ENCODE data around the gene CACNA1S. TPM values are rescaled to one million over a fixed set of nuclear protein-coding genes. Genes with fewer than 3 reads are reported as not detected.

CACNA1S gene
- total RNA-seq (not detected), polyA plus RNA-seq (under 1 TPM in 1 of 3 donors, not detected in 2; 0.01 TPM)

DNA sequence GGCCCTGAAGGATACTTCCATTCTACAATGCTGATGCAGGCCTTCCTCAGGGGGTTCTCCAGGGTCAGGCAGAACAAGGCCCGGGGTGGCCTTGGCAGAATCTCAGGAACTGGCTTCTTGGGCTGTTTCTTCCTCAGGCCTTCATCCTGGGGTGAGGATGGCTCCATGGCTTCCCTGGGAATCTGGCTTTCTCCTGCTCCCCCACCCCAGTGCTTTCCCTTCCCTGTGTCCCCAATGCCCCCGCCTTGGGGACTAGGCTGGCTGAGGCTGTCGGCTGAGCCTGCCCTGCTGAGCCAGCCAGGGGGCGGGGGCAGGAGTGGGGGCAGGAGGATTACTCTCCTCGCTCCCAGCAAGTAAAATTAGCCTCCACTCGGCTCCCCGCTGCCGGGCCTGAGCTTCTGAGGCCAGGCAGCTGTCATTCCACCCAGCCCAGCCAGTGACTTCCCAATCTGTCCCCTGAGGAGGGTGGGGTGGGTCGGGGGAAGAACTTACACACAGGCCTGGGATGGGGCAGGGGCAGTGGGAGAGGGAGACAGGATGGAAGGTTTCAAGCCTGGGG is at the start of gene CACNA1S:
TSS of gene CACNA1S (minus strand) at position 254 of the 559 bp plus-strand sequence. CDS start at position 167, 87 bp downstream.
- DNase-seq, result no peak
- Histone ChIP-seq H3K4me3 (no peak within 1 kb of the TSS), H3K27me3 (peaks cover 5 to 6% (median 5%) of the 10 kb centered on the region in 3 donors), H3K36me3 (no peaks in the 10 kb centered on the region), H3K27ac (no peak within 1 kb of the TSS), H3K4me1 (peaks cover 0 to 14% (median 10%) of the 10 kb centered on the region in 4 donors), H3K9me3 (no peaks in the 10 kb centered on the region)
- TF ChIP-seq POLR2AphosphoS5 (IDR thresholded peaks at IDR 0.05) (no peak), POLR2A (IDR thresholded peaks at IDR 0.05) (no peak), CTCF (IDR thresholded peaks at IDR 0.05) (no peak), EP300 (IDR thresholded peaks at IDR 0.05) (no peak)
- intact Hi-C loops (cut with DNase I), result loop anchor here (5.0 kb wide), 1 partner anchor 70 kb away; no protein-coding TSS in a partner anchor
- WGBS, 2 donors, result 84 to 90% methylated on average over 9 of the region's 9 CpGs

DNA sequence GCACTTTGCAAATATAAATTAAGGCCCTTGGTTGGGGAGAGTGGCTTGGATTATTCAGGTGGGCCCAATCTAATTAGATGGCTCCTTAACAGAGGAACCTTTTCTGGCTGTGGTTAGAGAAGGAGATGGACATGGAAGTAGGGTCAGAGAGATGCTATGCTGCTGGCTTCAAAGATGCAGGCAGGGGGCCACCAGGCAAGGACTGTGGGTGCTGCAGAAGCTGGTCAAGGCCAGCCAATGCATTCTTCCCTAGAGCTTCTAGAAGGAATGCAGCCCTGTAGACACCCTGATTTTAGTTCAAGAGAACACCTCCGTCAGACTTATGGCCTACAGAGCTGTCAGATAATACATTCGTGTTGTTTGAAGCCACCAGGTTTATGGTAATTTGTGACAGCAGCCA is 45.7 kb upstream of the CACNA1S start:
- WGBS, 2 donors, result 89 to 93% methylated on average over 2 of the region's 2 CpGs
- Histone ChIP-seq H3K27me3 (no peaks in the 10 kb centered on the region), H3K4me3 (no peak overlapping the region), H3K27ac (no peak overlapping the region), H3K9me3 (no peaks in the 10 kb centered on the region), H3K36me3 (no peaks in the 10 kb centered on the region), H3K4me1 (peaks cover 0 to 15% (median 11%) of the 10 kb centered on the region in 4 donors)
- DNase-seq, result no peak
- TF ChIP-seq EP300 (IDR thresholded peaks at IDR 0.05) (no peak), POLR2AphosphoS5 (IDR thresholded peaks at IDR 0.05) (no peak), CTCF (IDR thresholded peaks at IDR 0.05) (no peak), POLR2A (IDR thresholded peaks at IDR 0.05) (no peak)
- intact Hi-C loops (cut with DNase I), result no loop called here

- Histone ChIP-seq H3K9me3 (no peaks in the 10 kb centered on the region), H3K27ac (no peak overlapping the region), H3K4me3 (no peak overlapping the region), H3K4me1 (peaks cover 0 to 20% (median 13%) of the 10 kb centered on the region in 4 donors), H3K27me3 (no peaks in the 10 kb centered on the region), H3K36me3 (peaks cover 0 to under 1% (median under 1%) of the 10 kb centered on the region in 4 donors)
- DNase-seq, result no peak
- no peak for TF ChIP-seq EP300 (IDR thresholded peaks at IDR 0.05)
- no peak for TF ChIP-seq POLR2A (IDR thresholded peaks at IDR 0.05)
- TF ChIP-seq POLR2AphosphoS5 (IDR thresholded peaks at IDR 0.05), result no peak
- no peak for TF ChIP-seq CTCF (IDR thresholded peaks at IDR 0.05)
- intact Hi-C loops (cut with DNase I), result no loop called here
Observed at GRCh38 chr1:201156819-201157218, 44.6 kb upstream of the CACNA1S start.

DNA sequence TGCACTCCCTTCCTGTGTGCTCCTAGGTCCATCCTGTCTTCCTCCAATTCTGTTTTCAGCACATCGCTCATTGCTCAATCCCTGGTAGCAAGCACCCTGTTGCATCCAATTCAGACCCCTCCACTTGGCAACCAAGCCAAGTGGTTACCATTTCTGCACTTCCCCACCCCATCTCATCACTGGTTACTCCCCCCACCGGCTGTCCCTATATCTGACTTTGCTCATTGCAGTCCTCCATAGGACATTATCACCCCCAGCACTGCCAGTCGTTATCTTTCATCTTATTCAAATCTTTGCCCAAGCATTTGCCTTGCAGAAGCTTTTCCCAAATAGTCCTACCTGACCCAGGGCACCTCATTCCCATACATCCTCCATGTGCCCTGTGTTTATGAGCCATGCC is 44.1 kb upstream of the CACNA1S start:
- Histone ChIP-seq H3K9me3 (no peaks in the 10 kb centered on the region), H3K27me3 (no peaks in the 10 kb centered on the region), H3K4me3 (no peak overlapping the region), H3K27ac (no peak overlapping the region), H3K36me3 (peaks cover 0 to 6% (median 2%) of the 10 kb centered on the region in 4 donors), H3K4me1 (peaks cover 0 to 20% (median 13%) of the 10 kb centered on the region in 4 donors)
- TF ChIP-seq POLR2AphosphoS5 (IDR thresholded peaks at IDR 0.05) (no peak), POLR2A (IDR thresholded peaks at IDR 0.05) (no peak), CTCF (IDR thresholded peaks at IDR 0.05) (no peak), EP300 (IDR thresholded peaks at IDR 0.05) (no peak)
- intact Hi-C loops (cut with DNase I), result no loop called here
- no peak for DNase-seq
- 89 to 91% methylated on average over 3 of the region's 3 CpGs for WGBS, 2 donors

- no peak overlapping the region for H3K4me3 ChIP-seq
- H3K4me1 ChIP-seq, result peaks cover 0 to 20% (median 13%) of the 10 kb centered on the region in 4 donors
- 74 to 86% methylated on average over 2 of the region's 2 CpGs for WGBS, 2 donors
- DNase-seq, result no peak
- H3K27me3 ChIP-seq, result no peaks in the 10 kb centered on the region
- TF ChIP-seq POLR2AphosphoS5 (IDR thresholded peaks at IDR 0.05), result no peak
- TF ChIP-seq CTCF (IDR thresholded peaks at IDR 0.05), result no peak
- no peak for TF ChIP-seq EP300 (IDR thresholded peaks at IDR 0.05)
- no peak for TF ChIP-seq POLR2A (IDR thresholded peaks at IDR 0.05)
- intact Hi-C loops (cut with DNase I), result no loop called here
- no peak overlapping the region for H3K27ac ChIP-seq
- no peaks in the 10 kb centered on the region for H3K9me3 ChIP-seq
- H3K36me3 ChIP-seq, result peaks cover 0 to 16% (median 3%) of the 10 kb centered on the region in 4 donors
Observed at GRCh38 chr1:201155354-201155753, 43.1 kb upstream of the CACNA1S start.

Measured in sigmoid colon (tissue), 7 donors.